H1 (cell line): ENCODE results near the gene NUP98. TPM values are rescaled to one million over a fixed set of nuclear protein-coding genes. Genes with fewer than 3 reads are reported as not detected.

ENCODE experiments used
- EGR1 ChIP-seq: IDR thresholded peaks from 2 replicates; pipeline ENCODE4 v1.6.1; 2011; ENCODE audit warnings: low read depth, low read length, borderline replicate concordance
- GTF2F1 ChIP-seq: IDR thresholded peaks from 2 replicates; pipeline ENCODE4 v1.6.1; 2012; ENCODE audit warnings: low read depth, low read length, improper control_type of control experiment, borderline replicate concordance
- HDAC6 ChIP-seq: IDR thresholded peaks from one replicate; pipeline ENCODE4 v1.7.1; 2012; ENCODE audit warnings: low read depth, mild to moderate bottlenecking, inconsistent platforms, low read length, moderate library complexity
- NANOG ChIP-seq: IDR thresholded peaks from 2 replicates; pipeline ENCODE4 v1.6.1; 2011; ENCODE audit warnings: low read length, low read depth, mild to moderate bottlenecking, inconsistent platforms; ENCODE audit not compliant: insufficient read depth, poor library complexity, severe bottlenecking
- RNF2 ChIP-seq: fragments of 200-900, 300-1000 bp; sonication (generic); IDR thresholded peaks from 2 replicates; pipeline ENCODE4 v1.7.1; 2016; ENCODE audit warnings: borderline replicate concordance, low read depth, mild to moderate bottlenecking, antibody characterized with exemption, low read length; ENCODE audit not compliant: poor library complexity, severe bottlenecking; ENCODE audit errors: missing control alignments
- SUZ12 ChIP-seq: fragments of 200-600 bp; sonication (generic); IDR thresholded peaks from 2 replicates; pipeline ENCODE4 v1.6.1; 2012; ENCODE audit warnings: mild to moderate bottlenecking, inconsistent platforms, low read length, moderate library complexity, mixed read lengths
- polyA plus RNA-seq, 7 experiments: library from polyadenylated mRNA; depleted of rRNA in 3 of 7; stranded (reverse) in 5 of 7; unstranded in 2 of 7; fragments of >200 nt in 5 of 7; fragments of 200-250 nt in 2 of 7; gene quantifications; 1 replicate in 5 of 7; 2 replicates in 1 of 7; 4 replicates in 1 of 7; pipeline versions ENCODE4 v1.2.1 to v1.2.3, GENCODE V29; 2011 to 2013; ENCODE audit warnings: missing spikeins in 2 of 7, mixed read lengths in 2 of 7
- total RNA-seq: library from RNA; stranded (reverse); fragmentation: NEBNext Ultra II Directional; extraction: Animal tissue kit (Norgen Biotek cat#: 25700); gene quantifications from 2 replicates; pipeline ENCODE4 v1.2.1, GENCODE V29; 2021

Gene NUP98
- total and polyA plus RNA-seq, 2 of the 8 experiments (the other 6 are each of a cell fraction or from before 2014, with no cell fraction given) = 98.6 to 261 TPM

GRCh38 chr11:3826721-3827120 lies 29.4 kb upstream of the NUP98 start (continued):
- TF ChIP-seq GTF2F1 (no peak), NANOG (no peak), HDAC6 (no peak), RNF2 (no peak), EGR1 (no peak), SUZ12 (no peak)
